Left renal cortex interstitium (tissue), 4 donors: Measurements from ENCODE around the gene TP73. TPM values are rescaled to one million over a fixed set of nuclear protein-coding genes. Genes with fewer than 3 reads are reported as not detected.

Source experiments
- polyA plus RNA-seq, 4 donors: library from polyadenylated mRNA; unstranded; fragments of 120-200 nt; gene quantifications; one replicate each; pipeline ENCODE4 v1.2.1, GENCODE V29; 2013; ENCODE audit not compliant: insufficient read length in 4 of 4

TP73 gene
- polyA plus RNA-seq, 4 donors: 0.51 to 1.4 (median 0.67) TPM

Other genes with a start within 250 kb of the TP73 start
- 10 to 100 TPM; 15.2 to 24.2 (median 21.8) TPM for gene ARHGEF16, start 197.9 kb upstream of the TP73 start, polyA plus RNA-seq
- 10 to 100 TPM in 3 of 4 donors, 1 to 10 TPM in 1; 6.3 to 19.0 (median 15.1) TPM for gene MEGF6, start 41.0 kb upstream of the TP73 start, polyA plus RNA-seq
- gene TPRG1L, start 27.5 kb upstream of the TP73 start, polyA plus RNA-seq: 10 to 100 TPM; 40.2 to 47.3 (median 43.5) TPM
- 10 to 100 TPM; 17.4 to 27.7 (median 20.3) TPM for gene WRAP73, start 2.4 kb upstream of the TP73 start, polyA plus RNA-seq
- under 1 TPM; 0.11 to 0.38 (median 0.25) TPM for gene CCDC27, start 99.9 kb downstream of the TP73 start, polyA plus RNA-seq
- 10 to 100 TPM; 13.3 to 26.2 (median 16.0) TPM for gene SMIM1, start 120.2 kb downstream of the TP73 start, polyA plus RNA-seq
- gene LRRC47, start 144.0 kb downstream of the TP73 start, polyA plus RNA-seq: 10 to 100 TPM; 60.1 to 74.2 (median 70.9) TPM
- gene CEP104, start 204.7 kb downstream of the TP73 start, polyA plus RNA-seq: 10 to 100 TPM; 30.5 to 41.6 (median 37.1) TPM
- 10 to 100 TPM in 2 of 4 donors, 1 to 10 TPM in 2; 5.4 to 11.1 (median 8.2) TPM for gene DFFB, start 205.0 kb downstream of the TP73 start, polyA plus RNA-seq
- 10 to 100 TPM; 24.8 to 34.7 (median 31.0) TPM for gene C1orf174, start 247.8 kb downstream of the TP73 start, polyA plus RNA-seq